OCI-LY1 (cell line): ENCODE results near the gene GGT5.

Experiments
- H2AFZ ChIP-seq: fragments of 200-600 bp; sonication (generic), shearing (Covaris generic); 2 replicates; pipeline ENCODE4 v1.6.0; 2014; ENCODE audit warnings: antibody characterized with exemption, mild to moderate bottlenecking, low read length
- H3F3A ChIP-seq: fragments of 200-600 bp; sonication (generic), shearing (Covaris generic); 2 replicates; pipeline ENCODE4 v1.6.0; 2014; ENCODE audit warnings: mild to moderate bottlenecking, antibody characterized with exemption, low read length, moderate library complexity; ENCODE audit not compliant: insufficient read depth
- H3K27ac ChIP-seq: fragments of 200-600 bp; sonication (generic); 2 replicates; pipeline ENCODE4 v1.5.1; 2014; ENCODE audit warnings: low read length, mixed run types, mild to moderate bottlenecking, low read depth; ENCODE audit not compliant: poor library complexity, severe bottlenecking
- H3K27me3 ChIP-seq: fragments of 200-600 bp; sonication (generic); 2 replicates; pipeline ENCODE4 v1.6.0; 2014; ENCODE audit warnings: antibody characterized with exemption, mild to moderate bottlenecking, low read length, moderate library complexity; ENCODE audit not compliant: insufficient read depth
- H3K36me3 ChIP-seq: fragments of 200-600 bp; sonication (generic); 2 replicates; pipeline ENCODE4 v1.6.1; 2014; ENCODE audit warnings: mild to moderate bottlenecking, antibody characterized with exemption, low read length, moderate library complexity, mixed read lengths; ENCODE audit not compliant: insufficient read depth
- H3K4me1 ChIP-seq: fragments of 200-600 bp; sonication (generic); 2 replicates; pipeline ENCODE4 v1.5.1; 2014; ENCODE audit warnings: mild to moderate bottlenecking, low read length, moderate library complexity; ENCODE audit not compliant: insufficient read depth, severe bottlenecking
- H3K4me2 ChIP-seq: fragments of 200-600 bp; sonication (generic), shearing (Covaris generic); 2 replicates; pipeline ENCODE4 v1.6.1; 2014; ENCODE audit warnings: low read length
- H3K4me3 ChIP-seq: fragments of 200-600 bp; sonication (generic); 2 replicates; pipeline ENCODE4 v1.5.1; 2014; ENCODE audit warnings: low read length, low read depth, mild to moderate bottlenecking, mixed read lengths; ENCODE audit not compliant: poor library complexity, severe bottlenecking
- H3K79me2 ChIP-seq: fragments of 200-600 bp; shearing (Covaris generic); 2 replicates; pipeline ENCODE4 v1.6.1; 2016; ENCODE audit warnings: mixed run types, low read length, mixed read lengths; ENCODE audit not compliant: insufficient read depth
- H3K9ac ChIP-seq: fragments of 200-600 bp; sonication (generic), shearing (Covaris generic); 2 replicates; pipeline ENCODE4 v1.6.1; 2014; ENCODE audit warnings: mild to moderate bottlenecking, low read length, mixed read lengths
- H3K9me2 ChIP-seq: fragments of 200-600 bp; sonication (generic), shearing (Covaris generic); 2 replicates; pipeline ENCODE4 v1.6.1; 2014; ENCODE audit warnings: low read depth, mild to moderate bottlenecking, low read length, mixed read lengths
- H3K9me3 ChIP-seq: fragments of 200-600 bp; shearing (Covaris generic); 2 replicates; pipeline ENCODE4 v1.6.1; 2014; ENCODE audit warnings: low read length, mixed read lengths
- H4K20me1 ChIP-seq: fragments of 200-600 bp; sonication (generic), shearing (Covaris generic); 2 replicates; pipeline ENCODE4 v1.6.0; 2016; ENCODE audit warnings: mild to moderate bottlenecking, low read length; ENCODE audit not compliant: insufficient read depth
- CTCF ChIP-seq: fragments of 200-600 bp; sonication (generic), shearing (Covaris generic); IDR thresholded peaks from 2 replicates; pipeline ENCODE4 v1.5.1; 2017; ENCODE audit warnings: mild to moderate bottlenecking, antibody characterized with exemption, low read length, moderate library complexity, mixed read lengths
- EZH2 ChIP-seq: fragments of 200-600 bp; sonication (generic), shearing (Covaris generic); IDR thresholded peaks from 2 replicates; pipeline ENCODE4 v1.8.0; 2017; ENCODE audit warnings: borderline replicate concordance, mixed run types, mild to moderate bottlenecking, antibody characterized with exemption, low read length, moderate library complexity, mixed read lengths

The GGT5 gene

GRCh38 chr22:24185501-24186351 is 59.2 kb downstream of the GGT5 start:
- no peaks in the 10 kb centered on the region for H3K79me2 ChIP-seq
- H3K4me3 ChIP-seq, result no peak overlapping the region
- no peaks in the 10 kb centered on the region for H3F3A ChIP-seq
- no peak overlapping the region for H3K9ac ChIP-seq
- no peak overlapping the region for H3K27ac ChIP-seq
- no peaks in the 10 kb centered on the region for H3K4me1 ChIP-seq
- no peaks in the 10 kb centered on the region for H3K9me2 ChIP-seq
- TF ChIP-seq CTCF, result no peak
- no peak for TF ChIP-seq EZH2
- no peaks in the 10 kb centered on the region; the same call in 1 of the 2 replicates for H3K27me3 ChIP-seq
- H3K9me3 ChIP-seq, result no peaks in the 10 kb centered on the region
- H3K4me2 ChIP-seq, result no peak overlapping the region
- H4K20me1 ChIP-seq, result no peaks in the 10 kb centered on the region
- no peaks in the 10 kb centered on the region for H3K36me3 ChIP-seq
- no peak overlapping the region for H2AFZ ChIP-seq

- Histone ChIP-seq H3K27me3 (no peaks in the 10 kb centered on the region; the same call in 1 of the 2 replicates), H3K36me3 (no peaks in the 10 kb centered on the region), H3K9me3 (no peaks in the 10 kb centered on the region), H3K9ac (no peak overlapping the region), H3K4me3 (no peak overlapping the region), H3K4me1 (no peaks in the 10 kb centered on the region), H2AFZ (no peak overlapping the region), H4K20me1 (no peaks in the 10 kb centered on the region), H3F3A (no peaks in the 10 kb centered on the region), H3K27ac (no peak overlapping the region), H3K79me2 (no peaks in the 10 kb centered on the region), H3K4me2 (no peak overlapping the region), H3K9me2 (no peaks in the 10 kb centered on the region)
- TF ChIP-seq CTCF (no peak), EZH2 (no peak)
Measured at GRCh38 chr22:24185001-24185500, 59.8 kb downstream of the GGT5 start.

GRCh38 chr22:24184057-24184798 is 60.7 kb downstream of the GGT5 start:
- Histone ChIP-seq H3K9me3 (no peaks in the 10 kb centered on the region), H3K4me3 (no peak overlapping the region), H3K79me2 (no peaks in the 10 kb centered on the region), H3K27ac (no peak overlapping the region), H3K4me2 (no peak overlapping the region), H3K27me3 (no peaks in the 10 kb centered on the region; the same call in 1 of the 2 replicates), H3K9ac (no peak overlapping the region), H4K20me1 (no peaks in the 10 kb centered on the region), H2AFZ (no peak overlapping the region), H3K9me2 (no peaks in the 10 kb centered on the region), H3K36me3 (no peaks in the 10 kb centered on the region), H3K4me1 (no peaks in the 10 kb centered on the region), H3F3A (no peaks in the 10 kb centered on the region)
- no peak for TF ChIP-seq CTCF
- no peak for TF ChIP-seq EZH2
